GM18511 (cell line): Measurements from ENCODE around the gene SLC44A4.

Experiments
- ATAC-seq: cut with Tn5 transposase; IDR thresholded peaks from one replicate; pipeline ENCODE4 v1.9.1; 2021; ENCODE audit warnings: mild to moderate bottlenecking, moderate library complexity; ENCODE audit not compliant: unreplicated experiment

Gene SLC44A4

GRCh38 chr6:31901415-31901952 lies 22.7 kb upstream of the SLC44A4 start:
- ATAC-seq = no peak

- no peak for ATAC-seq
These were observed 22.2 kb upstream of the SLC44A4 start for GRCh38 chr6:31900917-31901414.

- ATAC-seq = no peak
These were observed 21.3 kb upstream of the SLC44A4 start for GRCh38 chr6:31899882-31900722.

GRCh38 chr6:31899215-31899614 lies 20.4 kb upstream of the SLC44A4 start:
- no peak for ATAC-seq

GRCh38 chr6:31898383-31899011 lies 19.7 kb upstream of the SLC44A4 start:
- ATAC-seq = peak; percentile 17

DNA sequence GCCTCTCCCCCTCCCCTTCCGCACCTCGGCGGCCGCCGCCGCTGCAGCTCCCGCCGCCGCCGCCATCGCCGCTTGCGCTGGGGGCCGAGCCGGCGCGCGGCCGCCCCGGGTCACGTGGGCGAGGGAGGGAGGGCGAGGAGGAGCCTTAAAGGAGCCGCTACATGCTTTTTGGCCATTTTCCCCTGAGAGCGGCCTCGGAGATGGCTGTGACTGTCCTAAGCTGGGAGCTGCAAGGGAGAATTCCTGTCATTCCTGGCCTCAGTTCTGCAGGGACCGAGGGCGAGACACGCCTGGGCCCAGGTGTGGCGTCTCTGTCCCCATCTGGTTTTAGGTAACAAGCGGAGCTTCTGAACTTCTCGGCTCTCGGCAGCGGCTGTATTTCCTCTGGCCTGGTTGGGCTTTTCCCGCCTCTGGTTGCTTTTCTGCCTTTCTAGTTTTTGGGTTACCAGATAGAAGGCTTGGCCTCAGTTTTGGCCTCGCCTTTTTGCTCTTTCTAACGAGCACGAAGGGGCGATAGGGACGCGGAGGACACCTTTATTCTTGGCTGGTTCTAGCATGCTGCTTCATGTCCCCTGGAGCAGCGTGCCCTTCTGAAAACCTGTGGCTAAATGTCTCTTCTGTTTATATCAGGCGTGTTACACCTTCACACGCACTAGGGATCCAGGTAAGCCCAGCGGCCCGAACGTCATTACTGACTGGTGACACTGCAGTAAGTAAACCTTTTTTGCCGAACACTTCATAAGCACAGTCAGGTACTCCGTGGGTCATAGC lies 19.0 kb upstream of the SLC44A4 start, which contains the start of gene EHMT2:
Gene EHMT2, minus strand, starts transcription at position 87 of the 771 bp plus-strand sequence. Its CDS starts 21 bp downstream, at position 66.
- peak; percentile 58 for ATAC-seq

DNA sequence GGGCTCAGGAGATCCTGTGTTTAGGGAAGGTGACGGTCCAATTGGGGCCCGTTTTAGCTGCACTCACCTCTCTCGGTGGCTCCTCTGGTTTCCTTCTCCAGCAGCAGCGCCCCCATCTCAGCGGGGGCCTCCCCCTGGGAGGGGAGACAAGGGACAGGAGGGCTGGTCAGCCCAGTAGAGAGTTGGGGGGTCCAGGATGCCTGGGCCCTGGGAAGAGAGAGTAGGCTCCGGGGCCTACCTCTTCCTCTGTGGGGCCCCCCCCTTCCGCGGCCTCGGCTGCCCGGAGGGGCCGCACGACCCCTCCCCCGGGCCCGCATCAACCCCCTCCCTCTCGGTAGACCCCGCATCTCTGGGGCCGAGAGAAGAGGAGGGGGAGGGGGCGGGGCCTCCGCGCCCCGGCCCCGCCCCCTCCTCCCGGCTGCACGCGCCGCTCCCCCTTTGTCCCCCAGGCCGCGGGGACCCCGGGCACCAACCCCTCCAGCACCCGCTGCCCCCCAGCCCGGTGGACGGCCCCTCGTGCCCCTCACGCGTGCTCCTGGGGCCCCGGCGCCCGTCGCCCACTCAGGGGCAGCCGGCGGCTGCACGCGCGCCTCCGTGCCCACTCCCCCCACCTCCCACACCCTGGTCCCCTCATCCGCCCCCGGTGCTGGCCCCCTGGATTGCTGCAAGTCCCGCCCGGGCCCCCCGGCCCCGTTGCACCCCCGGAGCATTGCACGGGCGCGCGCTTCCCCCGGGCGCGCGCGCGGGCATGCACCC lies 18.2 kb upstream of the SLC44A4 start:
- ATAC-seq = no peak

DNA sequence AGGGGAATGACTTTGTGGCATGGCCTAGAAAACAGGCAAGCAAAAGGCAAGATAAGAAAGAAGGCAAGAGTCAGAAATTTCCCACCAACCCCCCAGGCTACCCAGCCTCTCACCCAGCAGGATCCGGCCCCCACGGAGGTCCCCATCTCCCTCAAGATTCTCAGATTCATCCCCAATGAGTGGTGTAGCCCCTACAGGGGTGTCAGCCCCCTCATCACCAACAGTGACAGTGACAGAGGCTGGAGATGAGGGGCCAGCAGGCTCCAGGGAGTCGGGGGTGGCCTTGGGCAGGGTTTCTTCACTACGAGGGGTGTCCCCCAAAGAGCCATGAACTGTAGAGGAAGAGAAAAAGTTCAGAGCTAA lies 17.7 kb upstream of the SLC44A4 start:
- no peak for ATAC-seq

- ATAC-seq = no peak
These were observed 14.0 kb upstream of the SLC44A4 start for GRCh38 chr6:31892821-31893220.

DNA sequence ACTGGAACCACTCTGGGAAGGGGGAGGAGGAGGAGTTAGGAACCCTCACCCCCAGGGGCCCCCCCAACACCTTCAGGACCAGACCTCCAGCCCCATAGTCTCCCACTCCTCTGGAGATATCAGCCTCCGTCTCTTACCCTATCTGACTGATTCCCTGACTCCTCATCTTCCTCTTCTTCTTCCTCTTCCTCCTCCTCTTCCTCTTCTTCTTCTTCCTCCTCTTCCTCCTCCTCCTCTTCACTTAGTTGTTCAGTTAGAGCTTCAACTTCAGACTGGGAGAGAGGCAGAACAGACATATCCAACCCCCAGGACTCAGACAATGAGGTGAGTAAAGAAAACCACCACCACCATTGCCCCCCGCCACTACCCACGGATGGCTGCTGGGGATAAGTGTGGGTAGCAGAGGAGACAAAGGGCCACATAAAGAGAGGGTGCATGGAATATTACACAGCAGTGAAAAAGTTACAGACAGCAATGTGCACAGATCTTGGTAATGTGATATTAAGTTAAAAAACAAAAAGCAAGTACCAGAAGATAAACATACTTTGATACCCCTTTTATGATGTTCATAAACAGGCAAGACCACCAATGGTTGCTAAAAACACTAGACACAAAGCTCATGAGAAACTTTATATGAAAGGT lies 10.7 kb upstream of the SLC44A4 start:
- ATAC-seq = no peak

- no peak for ATAC-seq
These were observed 9.8 kb upstream of the SLC44A4 start for GRCh38 chr6:31888276-31889258.

DNA sequence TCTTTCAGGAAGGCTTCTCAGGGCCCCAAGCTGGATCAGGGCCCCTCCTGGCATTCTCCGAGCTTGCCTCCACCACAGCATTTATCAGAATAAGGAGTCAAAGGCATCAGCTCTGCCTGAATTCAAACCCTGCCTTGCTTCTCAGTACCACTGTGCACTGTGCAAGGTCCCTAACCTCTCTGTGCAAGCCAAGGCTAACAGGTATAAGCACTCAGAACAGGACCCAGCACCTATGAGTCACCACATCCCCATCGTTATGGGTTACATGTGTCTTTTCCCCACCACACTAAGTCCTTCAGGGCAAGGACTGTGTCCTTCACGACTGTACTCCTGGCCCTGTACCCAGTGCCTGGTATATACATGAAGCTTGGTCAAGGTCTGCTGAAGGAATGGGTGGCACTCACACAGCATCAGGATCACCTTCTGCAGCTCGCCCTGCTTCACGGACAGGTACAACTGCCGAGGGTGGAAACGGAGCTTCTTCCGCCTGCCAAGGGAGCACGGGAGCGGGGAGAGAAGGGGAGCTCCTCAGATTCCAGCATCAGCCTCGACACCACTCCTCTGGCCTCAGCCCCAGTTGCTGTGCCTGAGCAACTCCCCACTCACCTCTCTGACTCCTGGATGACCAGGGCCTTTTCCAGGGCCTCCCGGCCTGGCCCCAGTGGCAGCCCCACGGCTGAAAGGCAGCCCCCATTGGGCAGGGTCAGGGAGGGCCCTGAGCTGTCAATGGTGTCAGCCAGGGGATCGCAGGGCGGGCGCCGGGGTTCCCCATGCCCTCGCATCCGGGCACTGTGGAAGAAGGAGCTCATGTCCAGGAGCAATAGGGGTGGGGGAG lies 8.6 kb upstream of the SLC44A4 start:
- no peak for ATAC-seq

GRCh38 chr6:31886541-31886991 lies 7.8 kb upstream of the SLC44A4 start:
- ATAC-seq = no peak

GRCh38 chr6:31884528-31885035 lies 5.8 kb upstream of the SLC44A4 start:
- no peak for ATAC-seq

GRCh38 chr6:31883676-31884075 lies 4.9 kb upstream of the SLC44A4 start:
- no peak for ATAC-seq

- ATAC-seq = no peak
These were observed 3.5 kb upstream of the SLC44A4 start for GRCh38 chr6:31882344-31882743.

DNA sequence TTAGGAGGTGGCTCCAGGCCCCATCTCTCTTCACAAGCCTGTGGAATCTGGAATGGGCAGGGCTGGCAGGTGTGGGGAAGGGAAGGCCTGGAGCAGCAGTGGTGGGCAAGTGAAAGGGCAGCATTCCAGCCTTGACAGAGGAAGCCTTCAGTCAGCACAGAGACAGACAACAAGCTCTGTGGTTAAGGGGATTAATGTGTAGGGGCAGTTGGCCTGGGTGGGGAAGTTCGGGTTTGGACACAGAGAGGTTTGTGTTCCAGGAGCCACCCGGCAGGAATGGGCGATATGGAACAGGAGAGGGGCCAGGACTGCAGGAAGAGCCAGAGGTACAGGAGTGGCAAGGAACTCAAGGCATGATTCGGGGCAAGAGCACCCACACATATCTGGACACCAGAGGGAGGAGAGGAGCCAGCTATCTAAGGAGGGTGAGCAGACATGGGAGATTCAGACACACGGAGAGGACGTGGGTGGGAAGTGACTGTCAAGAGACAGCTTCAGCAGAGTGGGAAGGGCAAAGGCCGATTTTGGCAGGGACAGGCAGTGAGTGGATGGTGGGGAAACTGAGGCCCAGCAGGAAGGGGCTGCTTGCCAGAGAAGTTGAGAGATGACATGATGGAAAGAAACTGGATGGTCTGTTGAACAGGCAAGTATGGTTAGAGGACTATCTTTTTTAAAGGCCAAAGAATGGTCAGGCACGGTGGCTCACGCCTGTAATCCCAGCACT lies 2.5 kb upstream of the SLC44A4 start:
- no peak for ATAC-seq
